Stimulated activated CD8-positive, alpha-beta memory T cell treated with anti-CD3 and anti-CD28 coated beads, Interleukin-2, amount 100 ng/mL, for 48 hours (primary cell): ENCODE data around the gene IQGAP2.

Experiments
- DNase-seq, 2 donors: peaks; one replicate each; pipeline ENCODE4 v3.0.0-alpha.2; 2020; ENCODE audit warnings: low read depth in 2 of 2

Gene IQGAP2

DNA sequence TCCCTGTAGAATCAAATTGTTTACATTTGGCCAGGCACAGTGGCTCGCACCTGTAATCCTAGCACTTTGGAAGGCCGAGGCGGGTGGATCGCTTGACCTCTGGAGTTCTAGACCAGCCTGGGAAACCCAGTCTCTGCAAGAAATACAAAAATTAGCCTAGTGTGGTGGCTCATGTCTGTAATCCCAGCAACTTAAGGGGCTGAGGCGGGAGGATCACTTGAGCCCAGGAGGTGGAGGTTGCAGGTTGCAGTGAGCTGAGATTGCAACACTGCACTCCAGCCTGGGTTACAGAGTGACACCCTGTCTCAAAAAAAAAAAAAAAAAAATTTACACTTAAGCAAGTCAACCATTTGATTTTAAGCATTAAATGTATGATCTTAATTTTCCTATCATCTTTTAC lies 17.5 kb upstream of the IQGAP2 start:
- DNase-seq = no peak

DNA sequence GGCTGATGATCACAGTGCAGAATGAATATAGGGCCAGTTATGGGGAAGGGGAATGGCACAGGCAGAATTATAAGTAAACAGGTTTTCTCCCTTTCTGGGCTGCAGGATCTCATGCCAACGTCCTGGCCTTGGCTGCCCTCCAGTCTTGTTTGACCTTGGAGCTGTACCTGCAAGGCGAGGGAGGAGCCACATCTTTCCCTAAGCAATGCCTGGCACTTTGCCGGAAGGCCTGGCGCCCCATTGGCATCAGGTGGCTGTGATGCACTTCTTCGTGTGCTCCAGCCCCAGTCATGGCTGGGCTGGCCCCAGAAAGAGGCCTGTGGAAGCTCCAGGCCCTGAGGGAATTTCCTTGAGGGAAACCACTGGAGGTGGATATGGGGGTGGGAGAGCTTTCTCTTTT lies 16.7 kb upstream of the IQGAP2 start:
- DNase-seq = no peak

DNA sequence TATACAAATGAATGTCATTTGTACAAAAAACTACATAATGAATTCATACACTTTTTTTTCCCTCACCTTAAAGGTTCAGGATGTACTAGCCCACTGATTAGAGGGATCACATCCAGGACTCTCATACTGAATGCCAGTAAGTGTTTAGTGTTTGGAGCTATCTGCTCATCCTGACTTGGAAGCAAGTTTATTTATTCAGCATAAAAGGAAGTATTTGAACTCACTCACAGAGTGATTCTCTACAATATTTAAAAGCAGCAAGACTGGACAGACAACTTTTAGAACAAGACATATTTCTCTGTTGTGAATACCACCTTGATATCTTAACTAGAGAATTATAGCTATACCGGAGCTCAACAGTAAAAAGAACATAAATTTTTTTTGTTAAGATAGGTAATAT lies 14.8 kb upstream of the IQGAP2 start:
- no peak for DNase-seq

DNA sequence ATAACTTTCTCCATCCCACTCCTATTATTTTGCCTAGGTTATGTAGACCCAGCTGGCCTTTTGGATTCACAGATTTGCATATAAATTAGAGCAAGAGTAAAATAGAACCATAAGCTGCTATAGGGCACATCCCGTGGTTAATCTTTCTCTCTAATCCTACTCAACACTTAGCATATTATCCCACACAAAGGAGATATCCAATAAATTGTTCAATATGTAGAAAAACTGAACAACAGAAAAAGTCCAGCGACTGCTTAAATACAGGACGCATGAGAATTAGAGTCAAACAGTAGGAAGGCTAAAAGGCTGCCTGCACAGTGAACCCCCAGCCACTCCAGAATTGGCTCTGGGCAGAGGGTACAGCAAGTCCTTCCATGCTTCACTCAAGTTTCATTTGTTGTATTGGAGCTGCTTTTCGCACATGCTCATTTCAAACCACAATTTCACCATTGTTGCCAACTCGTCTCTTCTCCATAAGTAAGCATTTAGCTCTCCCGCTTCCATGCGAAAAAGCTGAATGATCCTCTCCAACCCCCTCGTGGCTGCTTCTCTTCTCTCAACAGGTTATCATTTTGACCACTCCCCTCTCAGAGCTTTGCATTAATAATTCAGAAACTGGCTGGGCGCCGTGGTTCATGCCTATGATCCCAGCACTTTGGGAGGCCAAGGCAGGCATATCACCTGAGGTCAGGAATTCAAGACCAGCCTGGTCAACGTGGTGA lies 14.1 kb upstream of the IQGAP2 start:
- DNase-seq = no peak

DNA sequence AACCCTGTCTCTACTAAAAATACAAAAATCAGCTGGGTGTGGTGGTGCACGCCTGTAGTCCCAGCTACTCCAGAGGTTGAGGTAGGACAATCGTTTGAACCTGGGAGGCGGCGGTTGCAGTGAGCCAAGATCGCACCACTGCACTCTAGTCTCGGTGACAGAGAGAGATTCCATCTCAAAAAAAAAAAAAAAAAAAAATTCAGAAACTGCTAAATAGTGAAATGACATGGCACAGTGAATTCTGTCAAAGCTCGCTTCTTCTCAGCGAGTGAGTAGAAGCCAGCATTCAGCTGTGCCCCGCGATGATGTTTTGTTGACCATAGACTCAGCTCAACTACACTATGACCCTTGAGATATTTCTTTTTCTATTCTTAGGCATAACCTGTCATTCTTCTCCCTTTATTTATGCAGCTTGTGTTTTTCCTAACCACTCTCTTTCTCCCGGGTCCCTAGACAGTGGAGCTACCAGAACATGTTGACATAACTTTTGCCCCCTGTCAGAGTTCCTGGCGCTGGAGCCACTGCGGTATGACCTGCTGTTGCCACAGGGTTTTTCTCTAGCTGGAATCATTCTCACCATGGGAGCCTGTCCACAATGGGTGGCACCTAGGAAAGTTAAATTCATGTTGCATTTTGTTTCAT lies 13.5 kb upstream of the IQGAP2 start:
- no peak for DNase-seq

DNA sequence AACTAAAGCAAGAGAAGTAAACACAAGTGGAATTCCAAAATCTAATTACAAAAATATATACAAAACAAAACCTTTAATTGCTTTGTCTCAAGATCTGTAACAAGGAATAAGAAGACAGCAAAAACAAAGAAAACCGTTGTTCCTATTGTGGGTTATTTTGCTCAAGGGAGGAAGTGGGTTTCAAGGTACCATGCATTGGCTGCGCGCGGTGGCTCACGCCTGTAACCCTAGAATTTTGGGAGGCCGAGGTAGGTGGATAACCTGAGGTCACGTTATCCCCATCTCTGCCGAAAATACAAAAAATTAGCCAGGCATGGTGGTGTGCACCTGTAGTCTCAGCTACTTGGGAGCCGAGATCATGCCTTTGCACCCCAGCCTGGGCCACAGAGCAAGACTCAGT lies 12.1 kb upstream of the IQGAP2 start:
- DNase-seq = no peak

DNA sequence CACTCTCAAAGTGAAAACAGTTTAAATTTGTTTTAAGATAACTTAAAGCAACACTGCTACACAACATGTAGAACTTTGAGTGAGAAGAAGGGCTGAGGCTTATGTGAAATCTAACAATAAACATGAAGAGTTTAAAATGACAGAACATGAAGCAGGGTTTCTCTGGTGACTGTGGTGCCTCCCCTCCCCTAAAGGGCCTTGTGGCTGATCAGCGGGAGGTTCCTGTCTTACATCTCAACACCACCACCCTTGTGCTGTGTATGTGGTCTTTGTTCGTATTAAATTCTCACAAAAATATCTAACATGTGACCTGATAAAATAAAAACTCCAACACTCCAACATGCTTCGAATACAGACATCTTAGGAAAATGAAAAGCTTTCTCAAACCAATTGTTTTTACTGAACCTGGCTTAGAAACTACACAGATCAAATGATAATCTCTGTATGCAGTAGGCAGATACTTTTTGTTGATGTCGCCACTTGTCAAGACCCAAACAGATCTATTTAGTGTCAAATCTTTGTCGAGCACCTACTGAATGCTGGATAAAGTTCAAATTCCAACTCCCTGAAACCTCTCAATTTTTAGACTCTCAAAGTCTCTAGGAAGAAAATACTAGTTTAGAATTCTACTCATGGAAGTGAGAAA lies 9.9 kb upstream of the IQGAP2 start:
- DNase-seq = no peak

DNA sequence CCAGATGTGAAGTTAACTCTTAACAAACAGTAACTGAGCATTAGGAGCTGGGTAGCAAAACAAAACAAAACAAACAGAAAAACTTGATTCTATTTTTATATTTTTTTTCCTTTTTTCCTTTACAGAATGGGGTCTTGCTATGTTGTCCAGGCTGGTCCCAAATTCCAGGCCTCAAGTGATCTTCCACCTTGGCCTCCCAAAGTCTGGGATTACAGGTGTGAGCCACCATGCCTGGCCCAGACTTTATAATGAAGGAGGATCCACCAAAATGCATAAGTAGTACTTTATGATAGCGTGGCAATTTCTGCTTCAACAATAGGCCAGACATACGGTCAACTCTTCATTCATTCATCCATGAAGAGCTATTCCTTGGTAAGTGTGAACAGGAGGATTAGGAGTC lies 5.9 kb upstream of the IQGAP2 start:
- DNase-seq = no peak

DNA sequence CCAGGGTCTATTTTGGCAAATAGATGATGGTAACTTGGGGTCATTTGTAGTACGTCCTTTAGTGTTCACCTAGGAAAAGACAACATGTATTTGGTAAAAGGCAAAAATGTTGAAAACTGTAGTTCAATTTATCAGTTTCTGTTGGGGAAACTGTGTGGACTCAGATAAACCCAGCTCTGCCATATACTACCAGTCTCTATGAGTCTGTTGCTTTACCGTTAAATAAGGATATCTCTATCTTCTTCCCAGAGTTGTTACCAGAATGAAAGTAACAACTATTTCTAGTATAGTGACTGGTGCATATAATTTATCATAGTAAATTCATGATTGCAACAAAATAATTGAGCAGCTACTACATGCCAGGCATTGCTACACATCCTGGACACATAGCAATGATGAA lies 3.8 kb upstream of the IQGAP2 start:
- no peak for DNase-seq

DNA sequence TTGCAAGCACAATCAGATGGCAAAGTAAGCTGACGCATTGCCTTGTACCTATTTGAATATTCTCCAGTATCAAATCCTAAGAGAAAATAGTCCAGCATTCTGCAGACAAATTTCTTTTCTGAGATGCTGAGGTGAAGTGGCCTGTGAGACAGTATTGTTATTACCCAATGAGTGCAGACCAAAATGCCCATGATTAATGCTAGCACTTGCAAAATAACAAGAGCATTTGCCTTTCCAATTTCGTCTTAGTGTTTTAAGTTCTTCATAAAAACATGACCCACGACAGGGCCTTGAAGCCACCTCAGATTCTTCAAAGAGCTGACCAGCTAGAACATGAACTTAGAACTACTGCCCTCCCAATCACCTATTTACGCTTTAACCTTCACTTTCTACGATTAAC lies 2.6 kb upstream of the IQGAP2 start:
- DNase-seq = no peak

DNA sequence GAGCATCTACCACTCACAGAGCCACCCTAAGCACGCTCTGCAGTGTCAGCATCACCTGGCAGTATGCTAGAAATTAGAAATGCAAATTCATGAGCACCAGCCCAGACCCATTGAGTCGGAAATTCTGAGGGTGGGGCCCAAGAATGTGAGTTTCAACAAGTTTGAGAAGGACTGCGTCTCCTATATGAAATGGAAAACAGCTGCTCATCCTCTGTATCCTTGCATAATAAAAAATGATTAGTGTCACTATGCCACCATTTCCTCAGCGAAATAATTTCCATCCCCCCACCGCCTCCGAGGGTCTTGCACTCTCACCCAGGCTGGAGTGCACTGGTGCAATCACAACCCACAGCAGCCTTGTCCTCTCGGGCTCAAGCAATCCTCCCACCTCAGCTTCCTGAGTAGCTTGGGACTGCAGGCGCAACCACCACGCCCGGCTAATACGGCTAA lies 1.3 kb upstream of the IQGAP2 start:
- peak in 1 of 2 donors; percentile 7 for DNase-seq

DNA sequence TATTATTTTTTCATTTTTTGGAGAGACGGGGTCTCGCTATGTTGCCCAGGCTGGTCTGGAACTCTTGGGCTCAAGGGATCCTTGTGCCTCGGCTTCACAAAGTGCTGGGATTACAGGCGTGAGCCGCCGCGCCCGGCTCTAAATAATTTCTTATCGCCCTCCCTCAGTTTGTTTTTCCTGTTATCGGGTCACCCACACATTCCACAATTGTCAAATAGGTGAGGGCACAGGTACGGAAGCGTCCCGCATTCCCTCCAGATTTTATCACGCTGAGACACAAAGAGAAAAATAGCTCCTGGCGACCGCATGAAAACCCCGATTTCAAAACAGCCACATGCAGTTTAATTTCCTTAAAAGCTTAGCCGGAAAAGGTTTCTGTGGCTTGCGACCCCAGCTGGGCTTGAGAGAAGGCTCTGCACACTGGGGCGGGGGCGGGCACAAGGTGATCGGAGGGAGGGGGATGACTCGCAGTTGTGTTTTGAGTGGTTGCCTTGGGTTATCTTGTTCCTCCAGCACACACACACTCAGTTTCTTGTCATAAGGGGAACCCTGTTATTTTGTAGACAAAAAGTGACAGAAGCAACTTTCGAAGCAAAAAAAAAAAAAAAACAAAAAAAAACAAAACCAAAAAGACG lies 717 bp upstream of the IQGAP2 start:
- peak; percentile 71 to 76 for DNase-seq

DNA sequence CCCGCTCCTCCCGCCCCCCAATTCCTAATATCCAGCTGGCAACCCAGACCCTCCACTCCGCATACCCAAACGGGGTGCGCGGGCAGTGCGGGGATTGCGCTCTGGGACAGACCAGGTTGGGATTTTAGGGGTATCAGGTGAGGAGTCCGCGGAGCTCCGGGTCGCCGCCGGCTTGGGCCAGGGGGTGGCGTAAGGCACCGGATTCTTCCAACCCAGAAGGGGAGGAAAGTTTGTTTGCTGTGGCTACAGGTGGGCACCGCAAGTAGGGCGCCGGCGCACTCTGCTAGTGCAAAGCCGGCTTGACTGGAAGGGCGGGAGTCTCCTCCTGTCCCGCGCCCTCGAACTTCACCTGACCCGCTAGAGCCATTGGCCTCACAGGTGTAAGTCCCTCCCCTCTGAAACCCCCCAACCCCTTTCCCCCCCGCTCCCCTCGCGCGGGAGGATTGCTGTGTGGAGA lies 709 bp downstream of the IQGAP2 start:
- DNase-seq = peak; percentile 43 to 44

DNA sequence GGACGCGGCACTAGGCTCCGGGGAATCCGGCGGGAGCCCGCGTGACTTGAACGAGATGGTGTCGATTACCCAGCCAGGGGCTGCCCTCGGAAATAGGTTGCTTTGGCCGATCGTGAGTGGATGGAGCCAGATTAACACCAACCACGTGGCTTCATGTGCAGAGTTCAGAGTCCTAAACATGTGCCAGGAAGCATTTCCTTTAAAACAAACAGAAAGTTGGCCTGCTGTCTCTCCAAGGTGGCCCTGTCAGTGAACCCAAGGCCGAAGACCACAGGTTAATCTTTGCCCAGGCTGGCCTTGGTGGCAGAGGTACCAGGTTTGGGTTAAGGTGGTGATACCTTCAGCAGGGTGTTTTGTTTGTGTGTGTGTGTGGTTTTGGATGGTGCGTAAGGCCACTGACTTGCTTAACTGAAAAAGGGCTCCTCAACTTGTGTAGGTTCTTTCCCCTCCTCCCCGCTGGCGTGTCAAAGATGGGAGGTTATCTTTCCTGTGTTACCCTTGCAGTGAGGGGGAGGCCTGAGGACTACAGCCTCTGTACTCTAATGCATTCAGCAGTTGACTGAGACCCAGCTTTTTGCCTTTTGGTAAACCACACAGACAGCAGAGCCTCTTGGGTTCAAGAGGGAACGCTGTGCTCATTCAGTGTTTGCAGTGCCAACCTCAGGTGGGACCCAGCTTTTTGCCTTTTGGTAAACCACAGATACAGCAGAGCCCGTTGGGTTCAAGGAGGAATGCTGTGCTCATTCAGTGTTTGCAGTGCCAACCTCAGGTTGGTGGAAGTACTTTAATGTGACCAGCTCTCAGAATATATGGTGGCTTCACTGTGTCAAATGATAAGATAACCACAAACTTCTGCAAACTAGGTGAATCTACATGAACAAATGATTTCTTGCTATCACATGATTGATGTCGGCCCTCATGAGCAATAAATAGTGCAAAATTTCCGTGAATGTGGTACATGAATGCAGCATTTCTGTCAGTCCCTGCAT lies 1.4 kb downstream of the IQGAP2 start:
- DNase-seq = peak; percentile 32 to 56

DNA sequence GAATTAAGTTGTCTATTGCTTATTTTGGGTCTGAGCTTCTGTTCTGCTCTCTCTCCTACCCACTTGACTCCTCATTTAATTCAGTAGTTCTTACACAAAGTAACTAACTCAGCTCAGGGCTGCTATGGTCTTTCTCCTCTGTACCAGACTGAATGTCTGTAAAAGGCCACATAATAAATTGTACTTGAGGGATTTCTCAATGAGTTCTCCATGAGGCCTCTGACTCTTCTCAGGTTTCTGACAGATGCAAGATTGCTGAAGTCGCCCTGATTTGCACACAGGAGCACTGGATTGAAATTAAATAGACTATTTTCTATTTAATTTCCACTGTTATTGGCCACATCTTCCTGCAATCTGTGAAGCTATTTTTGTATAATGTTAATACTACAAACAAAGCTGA lies 2.9 kb downstream of the IQGAP2 start:
- DNase-seq = no peak

DNA sequence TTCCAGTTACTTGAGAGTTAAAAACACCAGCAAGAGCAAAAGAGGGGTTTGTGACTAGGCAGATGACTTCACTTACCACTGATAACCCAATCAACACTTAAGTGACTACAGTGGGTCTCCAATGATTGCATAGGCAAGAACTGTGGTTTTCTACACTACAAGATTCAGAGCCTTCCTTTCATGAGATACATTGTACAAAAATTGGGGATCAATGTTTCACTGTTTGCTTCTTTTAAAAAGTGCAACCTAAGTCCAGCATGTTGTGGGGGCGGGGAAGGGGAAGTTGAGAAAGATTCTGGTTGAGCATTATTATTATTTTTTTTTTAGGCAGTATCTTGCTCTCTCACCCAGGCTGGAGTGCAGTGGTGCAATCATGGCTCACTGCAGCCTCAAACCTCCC lies 3.6 kb downstream of the IQGAP2 start:
- DNase-seq = no peak

DNA sequence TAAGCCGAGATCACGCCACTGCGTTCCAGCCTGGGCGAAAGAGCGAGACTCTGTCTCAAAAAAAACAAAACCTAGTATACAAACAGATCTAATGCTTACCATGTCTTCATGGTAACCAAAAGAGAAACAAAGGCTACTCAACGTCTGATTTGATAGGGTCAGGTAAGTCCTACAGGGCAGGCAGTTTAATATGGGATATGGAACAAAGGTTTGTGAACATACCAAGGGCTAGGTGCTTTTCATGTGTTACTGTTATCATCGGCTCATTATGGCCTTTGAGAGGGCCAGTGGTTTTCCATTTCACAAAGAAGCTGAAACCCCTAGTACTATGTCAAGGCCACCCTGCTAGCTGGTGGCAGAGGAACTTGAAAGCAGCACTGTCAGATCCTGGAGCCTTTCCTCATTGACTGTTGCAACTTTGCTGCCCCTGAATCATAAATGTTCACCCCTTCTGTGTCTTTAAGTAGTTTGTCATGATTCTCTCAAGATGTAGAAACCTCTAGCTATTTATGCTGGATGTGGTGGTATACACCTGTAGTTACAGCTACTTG lies 5.1 kb downstream of the IQGAP2 start:
- DNase-seq = no peak

DNA sequence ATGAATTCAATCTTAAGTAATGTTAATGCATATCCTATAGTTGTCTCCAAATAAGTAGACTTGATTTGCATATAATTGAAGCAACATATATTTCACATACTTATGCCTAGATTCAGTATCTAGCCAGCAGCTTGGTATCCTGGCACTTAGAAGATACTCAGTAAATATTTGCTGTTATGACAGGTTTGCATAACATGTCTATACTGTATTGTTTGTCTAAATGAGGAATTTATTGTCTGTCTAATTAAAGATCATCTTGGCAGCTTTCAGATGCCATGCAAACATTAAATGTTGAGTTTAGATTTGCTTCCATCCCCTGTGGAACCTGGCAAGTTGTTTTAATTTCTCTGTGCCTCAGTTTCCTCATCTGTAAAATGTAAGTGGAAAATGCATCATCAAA lies 9.4 kb downstream of the IQGAP2 start:
- DNase-seq = no peak

DNA sequence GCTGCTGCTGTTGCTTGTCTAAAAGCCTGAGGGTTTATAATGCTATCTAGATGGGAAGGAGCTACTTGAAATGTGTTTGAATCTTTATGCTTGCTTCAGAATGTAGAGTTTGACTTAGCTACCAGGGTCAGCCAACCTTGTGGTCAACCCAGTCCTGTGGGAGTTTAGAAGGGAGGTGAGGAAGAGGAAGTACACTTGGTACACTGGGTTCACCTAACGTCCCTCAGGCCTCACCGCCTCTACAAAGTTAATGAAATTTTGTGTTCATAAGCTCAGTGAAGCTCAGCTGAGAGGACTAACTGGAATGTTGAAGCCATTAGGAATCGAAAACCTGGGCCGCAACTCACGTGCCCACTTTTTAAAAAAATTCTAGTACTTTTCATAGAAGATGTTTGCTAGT lies 10.7 kb downstream of the IQGAP2 start:
- no peak for DNase-seq

DNA sequence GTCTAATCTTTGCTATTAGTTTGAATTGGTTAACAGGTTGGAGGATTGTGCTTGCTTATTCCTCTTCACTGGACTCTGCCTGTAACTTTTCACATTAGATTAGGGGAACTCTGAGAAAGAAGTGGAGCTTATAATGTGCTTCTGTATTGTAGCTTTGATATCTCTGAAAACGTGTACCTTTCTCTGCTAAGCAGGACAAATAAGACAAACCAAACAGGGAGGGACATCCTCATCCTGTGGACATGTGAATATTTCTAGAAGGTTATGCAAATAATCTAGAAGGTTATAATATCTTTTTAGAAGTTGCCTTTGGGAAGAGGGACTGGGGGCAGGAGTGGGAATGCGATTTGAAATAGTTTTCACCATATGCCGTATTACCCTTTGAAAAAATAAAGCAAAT lies 11.7 kb downstream of the IQGAP2 start:
- DNase-seq = no peak

DNA sequence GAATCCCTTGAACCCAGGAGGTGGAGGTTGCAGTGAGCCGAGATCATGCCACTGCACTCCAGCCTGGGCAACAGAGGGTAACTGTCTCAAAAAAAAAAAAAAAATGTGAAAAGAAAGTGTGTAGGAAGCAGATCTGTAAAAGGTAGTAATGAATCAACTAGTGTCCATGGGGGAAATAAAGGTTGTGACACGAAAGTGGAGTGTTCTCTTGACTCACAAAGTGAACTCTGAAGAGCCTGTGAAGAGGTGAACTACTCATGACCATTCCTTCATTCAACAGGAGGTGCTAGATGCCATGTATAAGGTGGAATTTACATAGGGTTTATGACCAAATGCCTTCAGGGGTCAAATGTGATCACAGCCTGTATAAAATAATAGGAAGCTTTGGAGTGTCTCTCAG lies 12.8 kb downstream of the IQGAP2 start:
- no peak for DNase-seq
